PFSK-1 (cell line): ENCODE measurements around the gene ZCCHC14.

Experiments used
- POLR2AphosphoS5 ChIP-seq: IDR thresholded peaks from 2 replicates; pipeline ENCODE4 v1.6.1; 2012; ENCODE audit warnings: low read depth, mild to moderate bottlenecking, control low read depth, low read length, moderate library complexity
- REST ChIP-seq, 2 experiments: IDR thresholded peaks; 2 replicates each; pipeline versions ENCODE4 v1.6.1 to v1.8.0; 2011 to 2012; ENCODE audit warnings: low read depth in 2 of 2, low read length in 2 of 2, control low read depth in 1 of 2, inconsistent platforms in 1 of 2, mild to moderate bottlenecking in 1 of 2, moderate library complexity in 1 of 2; ENCODE audit not compliant: insufficient read depth in 1 of 2
- SIN3A ChIP-seq: IDR thresholded peaks from 2 replicates; pipeline ENCODE4 v1.6.1; 2012; ENCODE audit warnings: mild to moderate bottlenecking, low read length, moderate library complexity, borderline replicate concordance; ENCODE audit not compliant: insufficient read depth
- TAF1 ChIP-seq: IDR thresholded peaks from 2 replicates; pipeline ENCODE4 v1.6.1; 2012; ENCODE audit warnings: low read length, control low read depth, borderline replicate concordance; ENCODE audit not compliant: insufficient read depth

DNA sequence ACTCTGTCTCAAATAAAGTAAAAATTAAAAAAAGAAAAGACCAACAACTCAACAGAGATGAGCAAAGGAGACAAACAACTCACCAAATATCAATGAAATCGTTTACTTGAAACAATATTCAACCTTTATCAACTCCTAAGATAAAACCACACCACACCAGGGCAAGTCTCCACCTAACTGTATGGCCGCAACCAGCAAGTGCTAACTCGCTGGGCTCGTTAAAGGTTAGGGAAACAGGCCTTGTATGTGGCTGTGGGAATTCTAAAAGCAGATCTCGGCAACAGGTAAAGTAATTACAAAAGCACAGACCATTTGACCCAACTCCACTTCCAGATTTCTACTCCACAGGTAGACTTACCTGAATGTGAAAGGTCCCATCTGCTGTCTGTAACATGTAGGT is 9.3 kb downstream of the ZCCHC14 start:
- TF ChIP-seq POLR2AphosphoS5 (no peak), REST (IDR thresholded peaks at IDR 0.05; ENCODE audit: insufficient read depth in 1 of 2, low read depth in 2 of 2, low read length in 2 of 2) (no peak), TAF1 (no peak), SIN3A (no peak)
